B cell (primary cell): Measurements from ENCODE around the gene PRDM5.

Experiments
- EZH2 ChIP-seq: IDR thresholded peaks from 2 replicates; pipeline ENCODE4 v1.6.1; 2012; ENCODE audit warnings: borderline replicate concordance, low read depth, mild to moderate bottlenecking, moderate library complexity, low read length; ENCODE audit not compliant: insufficient read depth, poor library complexity, severe bottlenecking
- TF ChIP-seq, protein P1 (sequence below): fragments of 200-600 bp; IDR thresholded peaks from one replicate; pipeline ENCODE4 v1.8.0; 2022; ENCODE audit warnings: antibody characterized with exemption, mild to moderate bottlenecking

DNA sequence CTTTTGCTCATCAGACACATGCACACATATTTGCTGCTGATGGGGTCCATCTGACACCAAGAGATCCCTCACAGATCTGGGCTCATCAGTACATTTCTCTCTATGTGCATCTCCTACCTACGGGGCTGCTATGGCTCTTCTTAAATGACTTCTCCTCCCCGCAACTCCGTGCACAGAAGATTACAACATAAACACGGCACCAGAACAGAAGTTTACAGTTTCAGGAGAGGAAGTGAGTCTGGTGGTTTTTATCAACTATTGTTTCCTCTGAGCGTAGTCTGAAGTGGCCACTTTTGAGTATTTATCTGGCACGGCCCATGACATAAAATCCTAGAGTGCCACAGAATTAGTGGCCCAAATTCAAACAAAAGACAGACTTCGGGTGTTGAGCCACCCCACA lies 263.8 kb downstream of the PRDM5 start:
- TF ChIP-seq, protein P1, sequence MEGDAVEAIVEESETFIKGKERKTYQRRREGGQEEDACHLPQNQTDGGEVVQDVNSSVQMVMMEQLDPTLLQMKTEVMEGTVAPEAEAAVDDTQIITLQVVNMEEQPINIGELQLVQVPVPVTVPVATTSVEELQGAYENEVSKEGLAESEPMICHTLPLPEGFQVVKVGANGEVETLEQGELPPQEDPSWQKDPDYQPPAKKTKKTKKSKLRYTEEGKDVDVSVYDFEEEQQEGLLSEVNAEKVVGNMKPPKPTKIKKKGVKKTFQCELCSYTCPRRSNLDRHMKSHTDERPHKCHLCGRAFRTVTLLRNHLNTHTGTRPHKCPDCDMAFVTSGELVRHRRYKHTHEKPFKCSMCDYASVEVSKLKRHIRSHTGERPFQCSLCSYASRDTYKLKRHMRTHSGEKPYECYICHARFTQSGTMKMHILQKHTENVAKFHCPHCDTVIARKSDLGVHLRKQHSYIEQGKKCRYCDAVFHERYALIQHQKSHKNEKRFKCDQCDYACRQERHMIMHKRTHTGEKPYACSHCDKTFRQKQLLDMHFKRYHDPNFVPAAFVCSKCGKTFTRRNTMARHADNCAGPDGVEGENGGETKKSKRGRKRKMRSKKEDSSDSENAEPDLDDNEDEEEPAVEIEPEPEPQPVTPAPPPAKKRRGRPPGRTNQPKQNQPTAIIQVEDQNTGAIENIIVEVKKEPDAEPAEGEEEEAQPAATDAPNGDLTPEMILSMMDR = no peak
- TF ChIP-seq EZH2 = no peak
